ENCODE results near the gene DCP1A.

DCP1A gene

DNA sequence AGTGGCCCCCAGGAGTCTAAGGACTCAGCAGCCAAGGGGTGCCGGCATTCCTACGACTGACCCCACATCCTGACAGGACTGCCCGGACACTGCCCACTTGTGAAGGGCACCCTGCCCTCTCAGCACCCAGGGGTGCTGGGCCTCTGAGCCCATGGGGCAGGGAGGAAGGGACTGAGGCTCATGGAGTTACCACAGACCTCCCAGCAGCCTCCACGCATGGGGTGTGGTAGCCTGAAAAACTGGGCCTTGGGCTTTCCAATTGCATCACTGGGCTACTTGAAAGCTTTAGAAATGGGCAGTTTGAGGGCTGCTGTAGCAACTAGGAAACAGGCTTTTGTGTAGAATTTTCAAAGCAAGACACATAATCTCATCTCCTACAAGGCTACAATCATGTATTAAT lies 104.7 kb downstream of the DCP1A start:
- no peak for DNase-seq

DNA sequence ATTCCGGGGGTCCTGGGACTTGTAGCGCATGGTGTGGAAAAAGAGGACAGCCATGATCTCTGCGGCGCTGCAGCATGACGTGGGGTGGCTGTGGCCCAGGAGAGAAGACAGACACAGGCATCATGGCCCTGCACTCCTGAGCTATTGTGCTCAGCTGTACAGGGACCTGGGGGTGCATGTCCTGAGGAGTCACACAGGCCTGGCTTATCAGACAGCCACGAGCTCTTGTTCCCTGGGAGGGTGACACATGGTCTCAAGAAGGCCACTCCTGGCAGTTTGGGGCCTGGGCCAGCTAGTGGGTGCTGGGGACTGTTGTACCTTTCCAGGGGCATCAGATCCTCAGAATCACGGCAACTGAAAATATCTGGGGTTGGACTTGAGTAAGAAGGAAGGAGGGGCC lies 105.2 kb downstream of the DCP1A start:
- DNase-seq = no peak

- no peak for DNase-seq
Observed at GRCh38 chr3:53240989-53241972, 106.1 kb downstream of the DCP1A start.

GRCh38 chr3:53239800-53240199 lies 107.5 kb downstream of the DCP1A start:
- DNase-seq = no peak

DNA sequence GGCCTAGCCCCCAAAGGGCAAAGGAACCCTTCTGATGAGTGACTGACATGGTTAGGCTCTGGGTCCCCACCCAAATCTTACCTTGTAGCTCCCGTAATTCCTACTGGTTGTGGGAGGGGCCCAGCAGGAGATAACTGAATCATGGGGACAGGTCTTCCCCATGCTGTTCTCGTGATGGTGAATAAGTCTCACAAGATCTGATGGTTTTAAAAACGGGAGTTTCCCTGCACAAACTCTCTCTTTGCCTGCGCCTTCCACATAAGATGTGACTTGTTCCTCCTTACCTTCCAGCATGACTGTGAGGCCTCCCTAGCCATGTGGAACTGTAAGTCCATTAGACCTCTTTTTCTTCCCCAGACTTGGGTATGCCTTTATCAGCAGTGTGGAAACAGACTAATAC lies 108.5 kb downstream of the DCP1A start:
- no peak for DNase-seq

DNA sequence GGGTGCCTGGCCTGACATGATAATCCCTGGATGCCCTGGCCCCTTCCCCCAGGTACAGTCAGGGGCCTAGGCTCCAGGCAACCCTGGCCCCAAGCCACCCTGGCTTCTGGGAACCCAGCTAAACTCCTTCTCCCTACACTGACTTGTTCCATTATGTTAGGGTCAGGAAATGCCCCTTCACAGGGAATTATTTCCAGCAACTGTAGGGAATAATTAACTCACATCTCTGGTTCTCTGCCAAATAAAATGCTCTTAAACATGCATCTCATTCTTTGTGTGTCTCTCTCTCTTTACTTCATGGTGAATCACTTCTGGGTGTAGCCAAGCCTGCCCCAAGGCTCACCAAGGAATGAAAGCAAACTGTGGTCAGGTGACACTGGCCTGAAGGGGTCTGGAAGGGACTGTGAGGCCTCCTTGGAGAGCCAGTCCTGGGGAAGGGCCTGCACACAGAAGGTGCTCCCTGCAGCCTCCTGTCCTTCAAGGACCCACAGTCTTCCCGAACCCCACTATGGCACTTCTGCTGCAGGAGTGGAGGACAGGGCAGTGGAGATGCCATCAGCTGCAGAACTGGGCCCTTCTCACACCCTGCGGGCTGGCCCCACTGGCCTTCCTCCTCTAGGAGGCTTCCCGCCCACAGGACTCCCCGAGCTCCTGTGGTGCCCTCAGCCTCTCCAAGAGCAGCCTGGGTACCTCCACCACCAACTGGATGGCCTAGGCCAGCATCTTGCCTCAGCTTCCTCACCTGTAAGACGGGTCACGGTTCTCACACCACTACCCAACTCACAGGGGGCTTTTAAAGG lies 109.1 kb downstream of the DCP1A start:
- DNase-seq = no peak

- DNase-seq = no peak
Observed at GRCh38 chr3:53236112-53236841, 111.1 kb downstream of the DCP1A start.

- no peak for DNase-seq
Observed at GRCh38 chr3:53235545-53235944, 111.8 kb downstream of the DCP1A start.

GRCh38 chr3:53234841-53235232 lies 112.5 kb downstream of the DCP1A start:
- no peak for DNase-seq

GRCh38 chr3:53234130-53234840 lies 113.1 kb downstream of the DCP1A start:
- no peak for DNase-seq
